Prostate gland (tissue), 2 donors: ENCODE data around the gene ELAPOR1. TPM values are rescaled to one million over a fixed set of nuclear protein-coding genes. Genes with fewer than 3 reads are reported as not detected.
A peak's percentile ranks its signal among the peaks of the same experiment; 100 is the strongest.

Experiments used
- DNase-seq: peaks from one replicate; pipeline ENCODE4 v3.0.0-alpha.2; 2019; ENCODE audit warnings: low spot score
- H3K27ac ChIP-seq, 2 donors: fragments of 200-600 bp; sonication (generic); 2 replicates each; pipeline ENCODE4 v1.5.1; 2017 to 2019
- H3K27me3 ChIP-seq: fragments of 200-600 bp; sonication (generic); replicated peaks from 2 replicates; pipeline ENCODE4 v1.5.1; 2019; ENCODE audit not compliant: insufficient read depth
- H3K36me3 ChIP-seq, 2 donors: fragments of 200-600 bp; sonication (generic); 1 replicate in 1 of 2; 2 replicates in 1 of 2; pipeline versions ENCODE4 v1.5.1 to v1.8.1; 2017 to 2019
- H3K4me1 ChIP-seq: fragments of 200-600 bp; sonication (generic); replicated peaks from 2 replicates; pipeline ENCODE4 v1.5.1; 2019
- H3K4me3 ChIP-seq, 2 donors: fragments of 200-600 bp; sonication (generic); 2 replicates each; pipeline ENCODE4 v1.5.1; 2017 to 2019
- H3K9me3 ChIP-seq: fragments of 200-600 bp; sonication (generic); 2 replicates; pipeline ENCODE4 v1.5.1; 2017
- CTCF ChIP-seq, 4 experiments: fragments of 200-600 bp in 2 of 4; fragments of 450-650 bp in 2 of 4; sonication (generic) in 2 of 4; IDR thresholded peaks; 1 replicate in 3 of 4; 2 replicates in 1 of 4; pipeline ENCODE4 v1.5.1; 2016 to 2019; ENCODE audit warnings: antibody characterized with exemption in 4 of 4, mild to moderate bottlenecking in 2 of 4, moderate library complexity in 2 of 4
- POLR2A ChIP-seq: fragments of 450-650 bp; IDR thresholded peaks from one replicate; pipeline ENCODE4 v1.6.1; 2016; ENCODE audit warnings: antibody characterized with exemption, mild to moderate bottlenecking
- POLR2AphosphoS5 ChIP-seq: sonication (generic); formaldehyde crosslinking; IDR thresholded peaks from one replicate; pipeline ENCODE4 v1.6.1; 2017; ENCODE audit warnings: antibody characterized with exemption
- WGBS: methylation state at CpG from one replicate; pipeline ENCODE4 v1.1.5; 2018; 5-methylcytosine and 5-hydroxymethylcytosine counted together
- intact Hi-C: fragments of 100-400 bp; cut with DNase I; formaldehyde crosslinking; loops from one replicate; pipeline ENCODE4 v1.14.2; 2022
- total RNA-seq, 2 donors: library from RNA; depleted of rRNA; stranded (reverse); fragments of >200 nt; gene quantifications; one replicate each; pipeline ENCODE4 v1.1.0, GENCODE V29; 2016

ELAPOR1 gene
- total RNA-seq, 2 donors from 2014 or later = 102 to 621 TPM

GRCh38 chr1:109159326-109159725 lies 45.4 kb downstream of the ELAPOR1 start:
- Histone ChIP-seq H3K36me3 (no peaks in the 10 kb centered on the region), H3K9me3 (no peaks in the 10 kb centered on the region), H3K4me3 (no peak overlapping the region), H3K4me1 (peaks cover 9% of the 10 kb centered on the region), H3K27ac (peak overlapping the region; percentile 25 to 68), H3K27me3 (no peaks in the 10 kb centered on the region)
- no peak for DNase-seq
- no peak for TF ChIP-seq POLR2A
- no peak for TF ChIP-seq CTCF (IDR thresholded peaks at IDR 0.05)
- TF ChIP-seq POLR2AphosphoS5 = no peak
- WGBS = 35% methylated on average over 3 of the region's 3 CpGs
- intact Hi-C loops = no loop called here

- H3K4me3 ChIP-seq = no peak overlapping the region
- no peak for DNase-seq
- no peaks in the 10 kb centered on the region for H3K9me3 ChIP-seq
- peaks cover 9% of the 10 kb centered on the region for H3K4me1 ChIP-seq
- H3K36me3 ChIP-seq = no peaks in the 10 kb centered on the region
- peak overlapping the region in 1 of 2 donors; percentile 68 for H3K27ac ChIP-seq
- intact Hi-C loops = no loop called here
- no peaks in the 10 kb centered on the region for H3K27me3 ChIP-seq
- WGBS = 94% methylated on average over 7 of the region's 7 CpGs
- TF ChIP-seq CTCF (IDR thresholded peaks at IDR 0.05) (no peak), POLR2A (no peak), POLR2AphosphoS5 (no peak)
Measured at GRCh38 chr1:109160071-109160840, 46.3 kb downstream of the ELAPOR1 start.

- Histone ChIP-seq H3K4me3 (no peak overlapping the region), H3K9me3 (no peaks in the 10 kb centered on the region), H3K4me1 (peaks cover 9% of the 10 kb centered on the region), H3K27ac (peak overlapping the region; percentile 45 to 57), H3K36me3 (no peaks in the 10 kb centered on the region), H3K27me3 (no peaks in the 10 kb centered on the region)
- TF ChIP-seq POLR2AphosphoS5 = peak; percentile 73
- TF ChIP-seq POLR2A = no peak
- no peak for TF ChIP-seq CTCF (IDR thresholded peaks at IDR 0.05)
- DNase-seq = peak; percentile 61
- WGBS = 46% methylated on average over 12 of the region's 12 CpGs
- intact Hi-C loops = no loop called here
Measured at GRCh38 chr1:109161858-109162606, 48.1 kb downstream of the ELAPOR1 start.

- no peaks in the 10 kb centered on the region for H3K36me3 ChIP-seq
- DNase-seq = no peak
- no peaks in the 10 kb centered on the region for H3K27me3 ChIP-seq
- H3K4me3 ChIP-seq = no peak overlapping the region
- H3K27ac ChIP-seq = peak overlapping the region; percentile 45 to 57
- H3K4me1 ChIP-seq = peaks cover 9% of the 10 kb centered on the region
- intact Hi-C loops = no loop called here
- H3K9me3 ChIP-seq = no peaks in the 10 kb centered on the region
- TF ChIP-seq POLR2A = no peak
- TF ChIP-seq POLR2AphosphoS5 = no peak
- no peak for TF ChIP-seq CTCF (IDR thresholded peaks at IDR 0.05)
Measured at GRCh38 chr1:109162626-109163025, 48.7 kb downstream of the ELAPOR1 start.
